GM21576 (cell line): Measurements from ENCODE around the gene JPH3.

ENCODE experiments used
- ATAC-seq: cut with Tn5 transposase; IDR thresholded peaks from one replicate; pipeline ENCODE4 v1.9.1; 2021; ENCODE audit warnings: mild to moderate bottlenecking, moderate library complexity; ENCODE audit not compliant: unreplicated experiment

The JPH3 gene

GRCh38 chr16:87692756-87693155 is 90.4 kb downstream of the JPH3 start:
- no peak for ATAC-seq

DNA sequence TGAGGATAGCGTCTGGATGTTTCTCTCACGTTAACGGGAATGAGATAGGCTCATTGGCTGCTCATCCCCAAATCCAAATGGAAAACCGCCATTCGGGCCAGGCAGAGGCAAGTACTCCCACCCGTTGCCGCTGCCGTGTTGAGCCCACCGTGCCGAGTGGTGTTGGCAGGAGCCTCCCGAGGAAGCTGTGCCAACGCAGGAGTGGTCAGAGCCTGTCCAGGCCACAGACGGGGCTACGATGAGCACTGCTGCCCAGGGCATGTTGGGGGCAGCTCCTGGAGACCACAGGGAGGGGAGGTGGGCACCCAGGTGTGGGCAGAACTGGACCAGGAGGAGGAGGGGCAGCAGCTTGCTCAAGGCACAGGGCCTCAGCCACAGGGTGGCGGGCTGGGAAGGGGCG is 91.5 kb downstream of the JPH3 start:
- ATAC-seq, result no peak

DNA sequence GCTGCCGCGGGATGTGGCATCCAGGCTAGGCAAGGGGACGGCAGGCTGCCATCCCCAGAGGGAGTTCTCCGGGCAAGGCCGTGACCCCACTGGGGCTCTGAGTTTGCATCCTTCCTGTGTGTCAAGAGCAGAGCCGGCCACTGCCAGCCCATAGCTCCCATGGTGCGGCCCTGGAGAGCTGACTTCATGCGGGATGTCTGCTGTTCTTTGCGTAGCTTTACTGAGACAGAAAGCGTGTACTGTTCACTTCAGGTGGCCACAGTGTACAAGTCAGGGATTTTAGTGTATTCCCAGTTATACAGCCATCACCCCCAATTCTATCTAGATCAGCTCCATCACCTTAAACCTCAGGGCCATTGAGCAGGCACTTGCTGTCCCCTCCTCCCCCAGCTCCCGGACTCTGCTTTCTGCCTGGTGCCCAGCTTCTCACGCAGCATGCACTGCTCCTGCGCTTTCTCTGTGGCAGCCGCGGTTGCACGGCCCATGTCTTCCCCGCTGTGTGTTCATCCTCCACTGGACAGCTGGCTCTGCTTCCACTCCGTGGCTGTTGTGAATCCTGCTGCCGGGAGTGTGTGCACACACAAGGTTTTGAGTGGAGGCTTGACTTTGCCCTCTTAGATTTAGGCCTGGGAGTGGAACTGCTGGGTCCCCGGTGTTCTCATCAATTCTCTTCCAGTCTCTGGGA is 92.3 kb downstream of the JPH3 start:
- no peak for ATAC-seq

GRCh38 chr16:87695534-87695933 is 93.2 kb downstream of the JPH3 start:
- no peak for ATAC-seq

- ATAC-seq, result no peak
Measured at GRCh38 chr16:87696726-87697125, 94.4 kb downstream of the JPH3 start.

DNA sequence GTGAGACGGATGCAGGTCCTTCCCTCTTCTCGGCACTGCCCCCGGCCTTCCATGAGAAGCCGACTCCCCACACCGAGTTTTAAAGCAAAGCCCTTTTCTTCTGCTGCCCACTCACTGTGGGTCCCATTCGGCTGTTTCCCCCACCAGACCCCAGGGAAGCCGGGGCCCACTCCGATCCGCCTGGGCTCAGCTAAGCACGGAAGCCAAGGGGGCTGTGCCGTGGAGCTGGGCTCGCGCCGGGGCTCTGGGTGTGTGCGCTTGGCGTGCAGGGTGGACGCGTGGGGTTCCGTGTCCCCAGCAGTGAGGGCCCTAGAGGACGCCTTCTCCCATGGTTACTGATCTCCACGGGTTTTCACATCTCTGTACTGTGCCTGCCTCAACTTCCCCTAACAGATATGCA is 94.9 kb downstream of the JPH3 start:
- ATAC-seq, result no peak

GRCh38 chr16:87697792-87698191 is 95.5 kb downstream of the JPH3 start:
- no peak for ATAC-seq

- ATAC-seq, result peak; percentile 43
Measured at GRCh38 chr16:87698241-87698640, 95.9 kb downstream of the JPH3 start.

- peak; percentile 32 for ATAC-seq
Measured at GRCh38 chr16:87698676-87699199, 96.4 kb downstream of the JPH3 start.

DNA sequence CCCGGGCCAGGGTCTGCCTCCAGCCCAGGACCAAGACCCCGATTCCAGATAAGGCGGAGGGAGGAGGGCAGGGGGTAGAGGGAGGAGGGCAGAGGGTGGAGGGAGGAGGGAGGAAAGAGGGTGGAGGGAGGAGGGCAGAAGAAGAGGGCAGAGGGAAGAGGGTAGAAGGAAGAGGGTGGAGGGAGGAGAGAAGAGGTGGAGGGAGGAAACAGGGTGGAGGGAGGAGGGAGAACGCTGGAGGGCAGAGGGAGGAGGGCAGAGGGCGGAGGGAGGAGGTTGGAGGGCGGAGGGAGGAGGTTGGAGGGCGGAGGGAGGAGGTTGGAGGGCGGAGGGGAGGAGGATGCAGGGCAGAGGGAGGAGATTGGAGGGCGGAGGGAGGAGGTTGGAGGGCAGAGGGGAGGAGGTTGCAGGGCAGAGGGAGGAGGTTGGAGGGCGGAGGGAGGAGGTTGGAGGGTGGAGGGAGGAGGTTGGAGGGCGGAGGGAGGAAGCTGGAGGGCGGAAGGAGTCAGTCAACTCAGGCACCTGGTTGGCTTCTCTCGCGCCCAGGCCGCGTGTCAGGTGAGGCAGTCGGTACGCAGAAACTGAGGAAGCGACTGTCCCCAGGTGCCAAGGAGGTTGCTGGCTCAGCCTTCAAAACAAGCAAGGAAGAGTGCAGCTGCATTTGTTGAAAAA is 98.2 kb downstream of the JPH3 start:
- no peak for ATAC-seq

- no peak for ATAC-seq
Measured at GRCh38 chr16:87701078-87701460, 98.8 kb downstream of the JPH3 start.

DNA sequence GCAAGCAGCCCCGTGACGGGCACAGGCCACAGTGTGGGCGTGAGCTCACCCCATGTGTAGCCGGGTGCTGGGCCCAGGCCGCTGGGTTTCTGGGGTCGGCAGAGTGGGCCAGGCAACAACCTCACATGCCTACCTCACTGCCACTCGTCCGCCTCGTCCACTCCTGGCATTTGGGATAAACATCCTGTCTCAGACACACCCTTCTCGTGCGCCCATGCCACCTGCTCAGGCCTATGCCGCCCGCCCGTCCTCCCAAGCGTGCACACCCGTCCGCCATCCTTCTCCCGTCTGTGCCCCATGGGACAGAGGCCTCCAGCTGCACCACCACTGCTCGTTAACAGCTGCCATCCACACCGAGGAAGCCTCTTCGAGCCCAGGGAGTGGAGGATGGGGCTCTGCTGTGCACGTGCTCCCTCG is 99.2 kb downstream of the JPH3 start:
- no peak for ATAC-seq

GRCh38 chr16:87702325-87702811 is 100.1 kb downstream of the JPH3 start:
- peak; percentile 49 for ATAC-seq

DNA sequence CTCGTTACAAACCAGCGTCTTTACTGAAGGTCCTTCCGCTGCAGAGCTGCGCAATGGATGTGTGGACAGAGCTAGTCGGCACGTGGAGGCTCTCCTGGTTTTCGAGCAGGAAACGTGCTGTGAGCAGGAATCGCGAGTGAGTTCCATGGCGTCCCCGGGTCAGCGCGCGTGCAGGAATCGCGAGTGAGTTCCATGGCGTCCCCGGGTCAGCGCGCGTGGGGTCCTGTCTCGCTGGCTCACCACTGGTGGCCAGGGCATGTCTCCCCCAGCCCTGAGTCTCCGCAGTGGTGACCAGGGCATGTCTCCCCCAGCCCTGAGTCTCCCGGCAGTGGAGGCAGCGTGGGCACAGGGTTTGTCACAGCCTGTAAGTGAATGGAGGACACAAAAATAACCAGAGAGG is 100.8 kb downstream of the JPH3 start:
- no peak for ATAC-seq

DNA sequence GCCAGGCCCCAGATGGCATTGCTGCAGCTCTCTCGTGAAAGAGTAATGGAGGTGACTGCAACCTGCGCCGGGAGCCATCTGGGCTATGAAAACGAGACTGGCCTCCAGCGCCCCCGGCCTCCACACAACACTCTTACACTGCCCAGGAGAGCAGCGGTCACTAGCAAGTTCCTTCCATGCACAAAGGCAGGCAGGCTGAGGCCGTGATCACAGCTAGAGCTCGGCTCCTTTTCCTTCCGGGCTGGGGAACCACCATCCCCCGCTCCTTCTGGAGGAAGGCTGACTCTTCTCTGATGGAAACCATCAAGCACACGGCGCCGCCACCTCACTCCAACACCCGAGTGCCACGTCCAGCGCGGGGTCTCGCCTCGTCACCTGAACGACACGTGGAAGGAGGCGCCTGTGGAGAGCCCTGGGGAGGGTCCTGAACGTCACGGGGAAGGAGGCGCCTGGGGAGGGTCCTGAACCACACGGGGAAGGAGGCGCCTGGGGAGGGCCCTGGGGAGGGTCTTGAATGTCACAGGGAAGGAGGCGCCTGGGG is 101.6 kb downstream of the JPH3 start:
- no peak for ATAC-seq

- ATAC-seq, result no peak
Measured at GRCh38 chr16:87704754-87705353, 102.5 kb downstream of the JPH3 start.

DNA sequence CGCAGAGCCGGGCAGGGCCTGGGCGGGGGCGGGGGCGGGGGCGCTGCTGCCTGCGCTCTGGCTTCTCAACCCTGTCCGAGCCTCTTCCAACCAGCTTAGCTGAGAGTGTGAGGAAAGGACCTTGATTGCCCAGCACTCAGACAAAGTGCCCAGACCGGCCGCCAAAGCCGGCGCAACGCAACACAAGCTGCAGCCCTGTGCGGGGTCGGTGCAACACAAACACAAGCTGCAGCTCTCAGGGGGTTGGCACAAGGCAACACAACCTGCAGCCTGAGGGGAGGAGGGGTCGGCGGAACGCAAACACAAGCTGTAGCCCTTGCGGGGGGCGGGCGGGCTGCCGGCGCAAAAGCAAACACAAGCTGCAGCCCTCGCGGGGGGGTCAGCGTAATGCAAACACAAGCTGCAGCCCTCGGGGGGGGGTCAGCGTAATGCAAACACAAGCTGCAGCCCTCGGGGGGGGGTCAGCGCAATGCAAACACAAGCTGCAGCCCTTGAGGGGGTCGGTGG is 103.5 kb downstream of the JPH3 start:
- no peak for ATAC-seq

- no peak for ATAC-seq
Measured at GRCh38 chr16:87706278-87707000, 104.1 kb downstream of the JPH3 start.

DNA sequence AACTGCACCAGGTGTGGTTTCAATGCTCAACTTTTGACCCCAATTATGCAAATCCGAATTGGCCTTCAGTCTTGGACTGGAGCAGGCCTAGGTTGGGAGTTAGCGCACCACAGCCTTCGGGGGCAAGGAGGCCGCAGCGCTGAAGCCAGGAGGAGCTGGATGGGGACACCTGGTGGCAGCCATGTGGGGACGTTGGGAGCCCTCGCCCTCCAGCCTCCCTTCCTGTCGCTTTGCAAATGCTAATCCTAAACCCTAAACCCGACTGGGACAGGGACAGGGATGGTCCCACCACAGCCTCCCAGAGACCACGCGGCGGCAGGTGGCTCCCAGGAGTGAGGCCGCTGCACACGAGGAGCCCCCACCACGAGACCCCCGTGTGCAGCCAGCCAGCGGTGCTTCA is 104.8 kb downstream of the JPH3 start:
- no peak for ATAC-seq

- no peak for ATAC-seq
Measured at GRCh38 chr16:87707714-87708580, 105.6 kb downstream of the JPH3 start.
